Right lobe of liver (tissue), 4 donors: Measurements from ENCODE around the gene SH3BGRL3.

Experiments
- CTCF ChIP-seq, 4 donors: fragments of 200-600 bp in 3 of 4; fragments of 450-650 bp in 1 of 4; IDR thresholded peaks; one replicate each; pipeline versions ENCODE4 v1.5.1 to v1.8.0; 2016 to 2022; ENCODE audit warnings: antibody characterized with exemption in 4 of 4, mild to moderate bottlenecking in 2 of 4
- POLR2A ChIP-seq: fragments of 450-650 bp; IDR thresholded peaks from one replicate; pipeline ENCODE4 v1.6.1; 2017; ENCODE audit warnings: antibody characterized with exemption, mild to moderate bottlenecking
- donor health status: DM: no; HTN: no; CAD: no.
- donor health status: DM: no; HTN: no; CAD: no.
- donor health status: DM: no; HTN: yes; CAD: no.

GRCh38 chr1:26239936-26240335 is 40.0 kb upstream of the SH3BGRL3 start:
- no peak for TF ChIP-seq CTCF (IDR thresholded peaks at IDR 0.05)
- TF ChIP-seq POLR2A = no peak
